HG03045 (cell line): ENCODE results near the gene KRTAP9-3.
"Not testable (repeated sequence)": the region's sequence is repeated elsewhere in the genome, so short reads cannot be mapped to it uniquely, and the experiment has no call there.

Experiments
- ATAC-seq: cut with Tn5 transposase; IDR thresholded peaks from one replicate; pipeline ENCODE4 v1.9.1; 2021; ENCODE audit warnings: mild to moderate bottlenecking, moderate library complexity; ENCODE audit not compliant: unreplicated experiment

Gene KRTAP9-3, protein sequence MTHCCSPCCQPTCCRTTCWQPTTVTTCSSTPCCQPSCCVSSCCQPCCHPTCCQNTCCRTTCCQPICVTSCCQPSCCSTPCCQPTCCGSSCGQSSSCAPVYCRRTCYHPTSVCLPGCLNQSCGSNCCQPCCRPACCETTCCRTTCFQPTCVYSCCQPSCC

DNA sequence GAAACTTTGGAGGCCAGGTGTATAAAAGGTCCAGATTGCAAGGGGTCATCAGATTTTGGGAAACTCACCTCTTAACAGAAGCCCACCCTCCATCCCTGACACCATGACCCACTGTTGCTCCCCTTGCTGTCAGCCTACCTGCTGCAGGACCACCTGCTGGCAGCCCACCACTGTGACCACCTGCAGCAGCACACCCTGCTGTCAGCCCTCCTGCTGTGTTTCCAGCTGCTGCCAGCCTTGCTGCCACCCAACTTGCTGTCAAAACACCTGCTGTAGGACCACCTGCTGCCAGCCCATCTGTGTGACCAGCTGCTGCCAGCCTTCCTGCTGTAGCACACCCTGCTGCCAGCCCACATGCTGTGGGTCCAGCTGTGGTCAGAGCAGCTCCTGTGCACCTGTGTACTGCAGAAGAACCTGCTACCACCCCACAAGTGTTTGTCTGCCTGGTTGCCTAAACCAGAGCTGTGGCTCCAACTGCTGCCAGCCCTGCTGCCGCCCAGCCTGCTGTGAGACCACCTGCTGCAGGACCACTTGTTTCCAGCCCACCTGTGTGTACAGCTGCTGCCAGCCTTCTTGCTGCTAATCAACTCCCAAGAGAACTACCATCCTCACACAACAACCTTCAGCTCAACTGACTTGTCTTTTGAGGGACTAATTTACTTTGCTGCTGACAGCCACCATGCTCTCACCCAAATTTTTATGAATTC lies at the start of gene KRTAP9-3:
Gene KRTAP9-3, plus strand, starts transcription at position 51 of the 707 bp plus-strand sequence. Its CDS starts 53 bp downstream, at position 104.
- ATAC-seq: not testable (repeated sequence)

DNA sequence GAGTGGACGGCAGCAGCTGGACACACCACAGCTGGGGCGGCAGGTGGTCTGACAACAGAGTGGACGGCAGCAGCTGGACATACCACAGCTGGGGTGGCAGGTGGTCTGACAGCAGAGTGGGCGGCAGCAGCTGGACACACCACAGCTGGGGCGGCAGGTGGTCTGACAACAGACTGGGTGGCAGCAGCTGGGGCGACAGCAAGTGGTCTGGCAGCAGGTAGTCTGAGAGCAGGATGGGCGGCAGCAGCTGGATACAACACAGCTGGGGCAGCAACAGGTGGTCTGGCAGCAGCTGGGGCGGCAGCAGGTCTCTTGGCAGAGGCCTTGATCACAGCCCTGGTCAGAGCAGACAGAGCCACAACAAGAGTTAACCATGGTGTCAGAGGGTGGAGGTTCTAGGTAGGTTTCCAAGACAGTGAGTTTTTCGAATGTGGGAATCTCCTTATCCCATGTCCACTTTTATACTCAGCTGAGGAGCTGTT lies 47.7 kb upstream of the KRTAP9-3 start, which contains the start of gene KRTAP4-1:
Gene KRTAP4-1, minus strand, starts transcription at position 432 of the 482 bp plus-strand sequence. Its CDS starts 57 bp downstream, at position 375.
- ATAC-seq: no peak

DNA sequence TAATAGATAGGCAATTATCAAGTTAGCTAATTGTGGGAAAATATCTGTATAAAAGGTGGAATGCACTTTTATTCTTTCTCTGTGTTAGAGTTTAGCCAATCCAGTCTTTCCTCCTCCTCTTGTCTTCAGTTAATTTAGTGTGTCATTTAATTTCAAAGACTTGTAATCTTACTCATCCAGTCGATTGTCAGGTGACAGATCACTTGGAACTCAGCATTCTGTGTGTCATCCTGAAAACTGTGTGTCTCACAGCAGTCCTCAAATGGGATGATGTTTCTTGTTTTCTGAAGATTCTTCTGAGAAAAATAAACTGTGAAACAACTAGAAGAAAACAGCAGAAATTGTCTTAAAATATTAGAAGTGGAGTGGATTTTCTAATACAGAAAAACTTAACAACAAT lies 47.2 kb upstream of the KRTAP9-3 start:
- no peak for ATAC-seq

DNA sequence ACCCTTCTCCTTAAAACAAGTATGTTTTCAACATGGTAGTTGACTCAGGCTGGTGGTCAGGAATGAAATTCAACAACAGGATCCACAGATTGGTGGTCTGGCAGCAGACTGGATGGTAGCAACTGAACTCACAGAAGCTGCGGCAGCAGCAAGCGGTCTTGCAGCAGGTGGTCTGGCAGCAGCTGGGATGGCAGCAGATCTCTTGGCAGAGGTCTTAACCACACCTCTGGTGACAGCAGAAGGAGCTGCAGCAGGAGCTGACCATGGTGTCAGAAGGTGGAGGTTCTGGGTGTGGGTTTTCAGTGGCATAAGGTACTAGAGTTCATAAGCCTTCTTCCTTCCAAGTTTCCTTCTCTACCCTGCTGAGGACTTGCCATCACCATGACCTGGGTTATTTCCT lies 45.4 kb upstream of the KRTAP9-3 start:
- ATAC-seq: no peak

DNA sequence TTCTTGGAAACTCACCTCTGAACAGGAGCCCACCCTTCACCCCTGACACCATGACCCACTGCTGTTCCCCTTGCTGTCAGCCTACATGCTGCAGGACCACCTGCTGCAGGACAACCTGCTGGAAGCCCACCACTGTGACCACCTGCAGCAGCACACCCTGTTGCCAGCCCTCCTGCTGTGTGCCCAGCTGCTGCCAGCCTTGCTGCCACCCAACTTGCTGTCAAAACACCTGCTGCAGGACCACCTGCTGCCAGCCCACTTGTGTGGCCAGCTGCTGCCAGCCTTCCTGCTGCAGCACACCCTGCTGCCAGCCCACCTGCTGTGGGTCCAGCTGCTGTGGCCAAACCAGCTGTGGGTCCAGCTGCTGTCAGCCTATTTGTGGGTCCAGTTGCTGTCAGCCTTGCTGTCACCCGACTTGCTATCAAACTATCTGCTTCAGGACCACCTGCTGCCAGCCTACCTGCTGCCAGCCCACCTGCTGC lies 42.4 kb upstream of the KRTAP9-3 start, which contains the start of gene KRTAP9-1:
Gene KRTAP9-1, plus strand, starts transcription at position 51 of the 482 bp plus-strand sequence. Its CDS starts 0 bp downstream, at position 51.
- ATAC-seq: not testable (repeated sequence)

DNA sequence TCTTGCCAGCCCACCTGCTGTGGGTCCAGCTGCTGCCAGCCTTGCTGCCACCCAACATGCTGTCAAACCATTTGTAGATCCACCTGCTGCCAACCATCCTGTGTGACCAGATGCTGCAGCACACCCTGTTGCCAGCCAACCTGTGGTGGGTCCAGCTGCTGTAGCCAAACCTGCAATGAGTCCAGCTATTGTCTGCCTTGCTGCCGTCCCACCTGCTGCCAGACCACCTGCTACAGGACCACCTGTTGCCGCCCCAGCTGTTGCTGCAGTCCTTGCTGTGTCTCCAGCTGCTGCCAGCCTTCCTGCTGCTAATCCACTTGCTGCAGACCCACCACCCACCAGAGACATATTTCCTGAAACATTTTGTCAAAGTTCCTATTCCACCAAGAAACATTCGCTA lies 41.9 kb upstream of the KRTAP9-3 start:
- no peak for ATAC-seq

DNA sequence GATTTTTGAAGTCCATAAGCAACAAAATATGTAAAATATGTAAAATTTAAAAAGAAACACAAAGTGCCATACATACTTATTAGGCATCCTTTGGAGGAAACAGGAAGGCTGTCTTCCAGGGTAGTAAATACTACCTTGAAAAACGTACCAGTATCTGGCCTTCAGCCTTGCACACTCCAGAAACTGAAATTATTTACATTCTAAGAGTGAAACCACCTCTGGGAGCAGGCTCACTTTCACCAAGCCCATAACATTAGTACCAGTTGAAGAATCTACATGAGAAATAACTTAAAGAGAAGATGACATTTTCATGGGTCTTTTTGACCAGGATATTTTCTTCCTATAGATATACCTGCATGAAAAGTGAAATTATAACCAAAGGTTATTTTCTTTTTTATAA lies 36.2 kb upstream of the KRTAP9-3 start:
- no peak for ATAC-seq

DNA sequence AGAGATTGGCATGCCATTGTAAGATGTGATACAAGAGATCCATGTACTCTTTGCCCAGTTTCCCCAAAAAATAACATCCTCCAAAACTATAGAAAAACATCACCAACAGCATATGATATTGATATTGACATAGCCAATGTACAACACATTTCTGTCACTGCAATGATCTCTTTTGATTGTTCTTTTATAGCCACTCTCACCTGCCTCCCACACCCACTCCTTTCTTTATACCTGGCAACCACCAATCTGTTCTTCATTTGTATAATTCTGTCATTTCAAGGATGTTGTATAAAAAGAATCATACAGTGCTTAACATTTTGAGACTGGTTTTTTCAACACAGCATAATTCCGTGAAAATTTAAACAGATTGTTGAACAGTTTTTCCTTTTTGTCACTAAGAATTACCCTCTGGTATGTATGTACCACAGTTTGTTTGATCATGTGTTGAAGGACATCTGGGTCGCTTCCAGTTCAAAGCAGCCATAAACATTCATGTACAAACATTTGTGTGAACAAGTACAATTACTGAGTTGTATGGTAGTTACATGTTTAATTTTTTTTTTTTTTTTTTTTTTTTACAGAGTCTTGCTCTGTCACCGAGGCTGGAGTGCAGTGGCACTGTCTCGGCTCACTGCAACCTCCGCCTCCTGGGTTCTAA lies 32.7 kb upstream of the KRTAP9-3 start:
- no peak for ATAC-seq

DNA sequence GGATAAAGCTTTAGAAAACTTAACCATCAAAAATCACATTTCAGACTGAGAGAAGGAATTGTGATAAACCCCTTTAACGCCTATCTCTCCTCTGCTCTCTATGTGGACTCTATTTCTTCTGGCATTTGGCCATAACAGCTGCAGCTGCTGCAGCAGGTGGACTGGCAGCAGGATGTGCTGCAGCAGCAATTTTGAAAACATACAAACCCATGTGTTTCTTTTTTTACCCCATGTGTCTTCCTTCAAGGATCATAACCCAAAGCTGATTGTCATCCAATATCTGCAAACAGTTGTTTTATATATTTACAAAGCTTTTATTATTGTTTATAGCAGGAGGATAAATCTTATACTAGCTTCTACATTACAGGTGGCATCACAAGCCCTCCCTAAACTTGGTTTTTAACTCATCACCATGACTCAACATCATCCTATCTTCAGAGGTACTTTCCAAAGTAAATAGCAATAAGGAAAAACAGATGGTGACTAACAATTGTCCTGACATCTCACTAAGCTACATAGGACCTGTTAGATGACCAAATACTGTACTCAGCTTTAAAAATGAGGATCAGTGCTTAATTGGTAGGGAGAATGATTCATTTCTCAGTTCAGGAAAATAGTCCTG lies 20.3 kb upstream of the KRTAP9-3 start:
- ATAC-seq: no peak

DNA sequence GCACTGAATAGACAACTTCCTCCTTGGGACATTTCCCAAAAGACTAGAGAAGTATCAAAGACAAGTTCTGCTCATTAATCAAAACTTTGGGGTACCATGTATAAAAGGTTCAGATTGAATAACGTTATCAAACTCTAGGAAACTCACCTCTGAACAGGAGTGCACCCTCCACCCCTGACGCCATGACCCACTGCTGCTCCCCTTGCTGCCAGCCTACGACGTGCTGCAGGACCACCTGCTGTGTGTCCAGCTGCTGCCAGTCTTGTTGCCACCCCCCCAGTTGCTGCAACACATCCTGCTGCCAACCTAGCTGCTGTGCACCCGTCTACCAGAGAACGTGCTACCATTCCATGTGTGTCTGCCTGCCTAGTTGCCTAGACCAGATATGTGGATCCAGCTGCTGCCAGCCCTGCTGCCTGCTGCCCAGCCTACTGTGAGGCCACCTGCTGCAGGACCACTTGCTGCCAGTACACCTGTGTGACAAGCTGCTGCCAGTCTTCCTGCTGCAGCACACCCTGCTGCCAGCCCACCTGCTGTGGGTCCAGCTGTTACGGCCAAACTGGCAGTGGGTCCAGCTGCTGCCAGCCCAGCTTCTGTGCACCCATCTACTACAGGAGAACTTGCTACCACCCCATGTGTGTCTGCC lies 19.6 kb upstream of the KRTAP9-3 start:
- ATAC-seq: no peak

DNA sequence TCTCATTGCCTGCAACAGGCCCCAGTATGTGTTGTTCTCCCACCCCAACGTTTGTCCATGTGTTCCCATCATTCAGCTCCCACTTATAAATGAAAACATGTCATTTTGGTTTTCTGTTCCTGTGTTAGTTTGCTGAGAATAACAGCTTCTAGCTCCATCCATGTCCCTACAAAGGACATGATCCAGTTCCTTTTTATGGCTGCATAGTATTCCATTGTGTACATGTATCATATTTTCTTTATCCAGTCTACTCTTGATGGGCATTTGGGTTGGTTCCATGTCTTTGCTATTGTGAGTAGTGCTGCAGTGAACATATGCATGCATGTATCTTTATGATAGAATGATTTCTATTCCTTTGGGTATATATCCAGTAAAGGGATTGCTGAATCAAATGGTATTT lies 16.6 kb upstream of the KRTAP9-3 start:
- no peak for ATAC-seq

DNA sequence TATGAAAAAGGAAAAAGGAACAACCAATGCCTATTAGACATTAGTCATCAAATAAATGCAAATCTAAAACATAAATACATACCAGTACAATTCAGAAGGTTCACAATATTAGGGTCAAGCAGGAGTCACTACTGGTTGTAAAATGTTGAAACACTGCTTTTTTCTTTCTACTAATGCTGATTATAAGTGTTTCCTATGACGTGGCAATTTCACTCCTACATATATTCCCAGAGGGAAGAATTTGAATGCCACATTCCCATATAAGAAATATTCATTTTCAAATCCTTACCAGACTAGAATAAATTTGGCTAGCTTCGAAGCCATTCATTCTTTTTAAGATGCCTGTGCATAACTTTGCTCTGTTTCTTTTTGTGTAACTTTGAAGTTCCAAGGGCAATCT lies 8.4 kb upstream of the KRTAP9-3 start:
- ATAC-seq: no peak

DNA sequence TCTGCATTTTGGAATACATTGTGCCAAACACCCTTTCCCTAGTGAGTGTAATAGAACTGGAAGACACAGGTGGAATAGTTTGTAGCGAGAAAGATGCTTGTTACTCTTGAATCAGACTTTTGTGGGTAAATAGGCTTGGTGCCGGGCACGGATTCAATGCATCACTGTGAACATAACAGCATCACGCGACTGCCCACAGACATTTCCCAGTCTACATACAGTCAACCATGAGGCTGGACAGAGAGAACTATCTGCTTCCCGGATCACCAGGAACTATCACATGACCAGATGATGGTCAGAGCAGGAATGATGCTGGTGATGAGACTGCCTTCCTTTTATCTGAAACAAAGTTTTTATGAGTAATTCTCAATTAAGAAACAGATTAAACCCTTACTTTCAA lies 6.2 kb upstream of the KRTAP9-3 start:
- ATAC-seq: no peak

DNA sequence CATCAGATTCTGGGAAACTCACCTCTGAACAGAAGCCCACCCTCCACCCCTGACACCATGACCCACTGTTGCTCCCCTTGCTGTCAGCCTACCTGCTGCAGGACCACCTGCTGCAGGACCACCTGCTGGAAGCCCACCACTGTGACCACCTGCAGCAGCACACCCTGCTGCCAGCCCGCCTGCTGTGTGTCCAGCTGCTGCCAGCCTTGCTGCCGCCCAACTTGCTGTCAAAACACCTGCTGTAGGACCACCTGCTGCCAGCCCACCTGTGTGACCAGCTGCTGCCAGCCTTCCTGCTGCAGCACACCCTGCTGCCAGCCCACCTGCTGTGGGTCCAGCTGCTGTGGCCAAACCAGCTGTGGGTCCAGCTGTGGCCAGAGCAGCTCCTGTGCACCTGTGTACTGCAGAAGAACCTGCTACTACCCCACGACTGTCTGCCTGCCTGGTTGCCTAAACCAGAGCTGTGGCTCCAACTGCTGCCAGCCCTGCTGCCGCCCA lies 5.6 kb upstream of the KRTAP9-3 start, which contains the start of gene KRTAP9-2:
Gene KRTAP9-2, plus strand, starts transcription at position 51 of the 498 bp plus-strand sequence. Its CDS starts 7 bp downstream, at position 58.
- ATAC-seq: not testable (repeated sequence)

DNA sequence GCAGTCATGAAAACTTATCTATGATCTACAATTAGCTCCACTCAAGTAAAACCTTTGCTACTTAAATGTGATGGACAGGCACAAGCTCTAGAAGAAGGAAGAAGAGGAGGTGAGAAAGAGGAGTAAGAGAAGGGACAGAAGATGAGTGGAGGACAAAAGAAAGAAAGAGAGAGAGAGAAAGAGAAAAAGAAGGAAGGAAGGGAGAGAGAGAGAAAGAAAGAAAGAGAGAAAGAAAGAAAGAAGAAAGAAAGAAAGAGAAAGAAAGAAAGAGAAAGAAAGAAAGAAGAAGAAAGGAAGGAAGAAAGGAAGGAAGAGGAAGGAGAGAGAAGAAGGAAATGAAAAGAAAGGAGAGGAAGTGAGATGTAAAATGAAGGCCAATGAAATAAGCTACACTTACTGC lies 2.2 kb upstream of the KRTAP9-3 start:
- ATAC-seq: no peak

DNA sequence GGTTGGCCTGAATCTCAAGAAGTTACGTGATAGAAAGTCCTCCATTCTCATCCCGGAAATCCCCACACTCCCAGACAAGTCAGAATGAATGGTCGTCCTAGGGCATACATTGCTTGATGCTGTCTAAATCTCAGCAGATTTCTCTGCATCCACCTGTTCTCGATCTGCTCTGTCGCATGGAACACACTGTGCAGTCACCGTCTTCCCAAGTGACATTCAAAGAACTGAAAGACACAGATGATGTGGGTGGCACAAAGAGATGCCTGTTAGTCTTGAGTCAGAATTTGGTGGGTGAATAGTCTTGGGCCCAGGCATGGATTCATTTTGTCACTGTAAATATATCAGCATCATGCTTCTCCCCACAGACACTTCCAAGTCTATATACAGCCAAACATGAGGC lies 518 bp upstream of the KRTAP9-3 start:
- no peak for ATAC-seq

DNA sequence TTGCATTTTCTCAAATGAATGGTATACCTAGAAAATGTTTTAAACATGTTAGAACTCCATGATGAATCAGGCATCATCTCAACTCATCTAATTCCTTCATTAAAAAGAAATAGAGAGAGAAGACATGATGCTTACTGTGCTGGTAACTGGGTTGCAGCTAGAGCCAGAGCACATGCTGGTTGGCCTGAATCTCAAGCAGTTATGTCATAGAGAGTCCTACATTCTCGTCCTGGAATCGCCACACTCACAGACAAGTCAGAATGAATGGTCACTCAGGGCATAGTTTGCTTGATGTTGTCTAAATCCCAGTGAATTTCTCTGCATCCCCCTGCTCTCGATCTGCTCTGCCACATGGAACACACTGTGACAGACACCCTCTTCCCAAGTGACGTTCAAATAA lies 4.9 kb downstream of the KRTAP9-3 start:
- ATAC-seq: not testable (repeated sequence)

DNA sequence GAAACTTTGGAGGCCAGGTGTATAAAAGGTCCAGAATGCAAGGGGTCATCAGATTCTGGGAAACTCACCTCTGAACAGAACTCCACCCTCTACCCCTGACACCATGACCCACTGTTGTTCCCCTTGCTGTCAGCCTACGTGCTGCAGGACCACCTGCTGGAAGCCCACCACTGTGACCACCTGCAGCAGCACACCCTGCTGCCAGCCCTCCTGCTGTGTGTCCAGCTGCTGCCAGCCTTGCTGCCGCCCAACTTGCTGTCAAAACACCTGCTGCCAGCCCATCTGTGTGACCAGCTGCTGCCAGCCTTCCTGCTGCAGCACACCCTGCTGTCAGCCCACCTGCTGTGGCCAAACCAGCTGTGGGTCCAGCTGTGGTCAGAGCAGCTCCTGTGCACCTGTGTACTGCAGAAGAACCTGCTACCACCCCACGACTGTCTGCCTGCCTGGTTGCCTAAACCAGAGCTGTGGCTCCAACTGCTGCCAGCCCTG lies 5.7 kb downstream of the KRTAP9-3 start, which contains the start of gene KRTAP9-8:
Gene KRTAP9-8, plus strand, starts transcription at position 51 of the 489 bp plus-strand sequence. Its CDS starts 53 bp downstream, at position 104.
- not testable (repeated sequence) for ATAC-seq

DNA sequence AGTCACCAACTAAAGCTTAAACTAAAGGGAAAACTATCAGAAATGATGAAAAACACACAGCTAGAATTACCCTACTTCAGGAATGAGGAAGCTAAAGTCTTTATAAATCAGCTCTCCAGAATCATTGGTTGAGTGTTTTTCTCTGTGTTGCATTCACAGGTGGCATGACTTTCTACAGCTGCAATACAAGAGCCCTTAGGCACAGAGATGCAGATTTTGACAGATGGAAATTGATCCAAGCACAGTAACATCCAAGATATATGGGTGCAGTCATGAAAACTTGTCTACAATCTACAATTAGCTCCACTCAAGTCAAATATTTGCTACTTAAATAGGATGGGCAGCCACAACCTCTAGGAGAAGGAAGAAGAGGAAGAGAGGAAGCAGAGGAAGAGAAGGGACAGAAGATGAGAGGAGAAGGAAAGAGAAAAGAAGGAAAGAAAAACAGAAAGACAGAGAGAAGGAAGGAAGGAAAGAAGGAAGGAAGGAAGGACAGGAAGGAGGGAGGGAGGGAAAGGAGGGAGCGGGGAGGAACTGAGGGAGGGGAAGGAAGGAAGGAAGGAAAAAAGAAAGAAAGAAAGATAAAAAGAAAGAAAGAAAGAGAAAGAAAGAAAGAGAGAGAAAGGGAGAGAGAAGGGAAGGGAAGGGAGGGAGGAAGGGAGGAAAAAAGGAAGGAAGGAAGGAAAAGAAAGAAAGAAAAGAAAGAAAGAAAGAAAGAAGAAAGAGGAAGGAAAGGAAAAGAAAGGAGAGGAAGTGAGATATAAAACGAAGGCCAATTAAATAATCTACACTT lies 14.9 kb downstream of the KRTAP9-3 start:
- ATAC-seq: not testable (repeated sequence)
